Skin of body (tissue), 2 donors: ENCODE results near the gene ASB10. TPM values are rescaled to one million over a fixed set of nuclear protein-coding genes. Genes with fewer than 3 reads are reported as not detected.

Experiments
- DNase-seq: peaks from one replicate; lab custom pipeline; 2025; lab: John Stamatoyannopoulos, UW
- total RNA-seq: library from RNA; depleted of rRNA; stranded (reverse); fragments of >200 nt; gene quantifications from one replicate; pipeline ENCODE4 v1.2.3, GENCODE V29; 2014

ASB10 gene
- total RNA-seq, 1 donor from 2014 or later = 0.69 TPM

GRCh38 chr7:151187409-151188251 is 580 bp upstream of the ASB10 start:
- DNase-seq = no peak

DNA sequence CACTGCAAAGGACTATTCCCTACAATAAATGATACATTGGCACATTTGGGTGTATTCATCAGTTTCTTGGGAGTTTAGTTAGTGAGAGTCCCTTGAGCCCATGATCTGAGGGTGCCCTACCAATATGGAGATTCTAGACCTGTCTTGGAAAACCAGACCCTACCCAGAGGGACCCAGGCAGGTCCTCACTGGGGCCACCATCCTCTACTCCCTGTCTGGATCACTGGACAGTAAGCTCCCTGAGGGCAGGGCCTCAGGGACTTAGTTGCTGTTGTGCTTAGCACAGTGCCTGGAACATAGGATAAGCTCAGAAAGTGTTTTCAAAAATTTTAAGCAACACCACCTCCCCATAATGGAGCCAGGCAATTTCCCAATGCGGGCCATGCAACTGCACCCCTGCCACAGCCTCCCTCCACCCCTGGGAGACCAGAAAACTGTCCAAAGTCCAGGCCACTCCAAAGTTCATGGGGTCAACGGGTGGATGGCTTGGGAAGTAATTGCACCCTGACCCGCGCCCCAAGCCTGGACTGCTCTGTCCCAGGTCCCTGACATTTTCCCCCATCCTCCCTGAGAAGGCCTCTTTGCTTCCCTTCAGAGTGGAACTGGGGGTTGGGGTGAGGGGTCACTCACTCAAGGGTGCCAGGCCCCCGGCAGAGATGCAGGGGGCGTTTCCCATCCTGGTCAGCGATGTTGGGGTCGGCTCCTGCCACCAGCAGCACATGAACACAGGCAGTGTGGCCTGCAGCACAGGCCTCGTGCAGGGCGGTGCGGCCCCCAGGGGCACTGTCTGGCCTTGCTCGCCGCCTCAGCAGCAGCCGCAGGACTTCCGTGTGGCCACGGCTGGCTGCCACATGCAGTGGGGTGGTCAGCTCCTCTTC is 1.0 kb downstream of the ASB10 start:
- no peak for DNase-seq

GRCh38 chr7:151181011-151181431 is 6.0 kb downstream of the ASB10 start:
- DNase-seq = no peak

DNA sequence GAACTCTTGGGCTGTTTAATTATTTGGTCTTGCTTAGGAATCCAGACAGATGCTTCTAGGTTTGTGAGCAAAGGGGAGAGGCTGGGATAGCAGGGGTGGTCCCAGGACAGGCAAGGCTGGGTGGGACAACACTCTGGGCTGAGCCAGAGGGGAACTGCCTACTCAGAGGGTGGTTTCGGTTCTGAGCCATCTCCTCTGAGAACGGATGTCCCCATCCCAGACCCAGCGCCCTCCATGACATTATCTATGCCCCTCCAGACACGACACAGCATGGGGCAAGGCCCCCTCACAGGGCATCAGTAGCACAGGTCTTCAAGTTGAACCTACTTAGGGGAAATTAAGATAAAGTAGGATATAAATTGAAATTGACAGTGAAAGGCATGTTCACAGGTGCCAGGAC is 7.1 kb downstream of the ASB10 start:
- DNase-seq = no peak

- no peak for DNase-seq
Measured at GRCh38 chr7:151179287-151179860, 7.7 kb downstream of the ASB10 start.

DNA sequence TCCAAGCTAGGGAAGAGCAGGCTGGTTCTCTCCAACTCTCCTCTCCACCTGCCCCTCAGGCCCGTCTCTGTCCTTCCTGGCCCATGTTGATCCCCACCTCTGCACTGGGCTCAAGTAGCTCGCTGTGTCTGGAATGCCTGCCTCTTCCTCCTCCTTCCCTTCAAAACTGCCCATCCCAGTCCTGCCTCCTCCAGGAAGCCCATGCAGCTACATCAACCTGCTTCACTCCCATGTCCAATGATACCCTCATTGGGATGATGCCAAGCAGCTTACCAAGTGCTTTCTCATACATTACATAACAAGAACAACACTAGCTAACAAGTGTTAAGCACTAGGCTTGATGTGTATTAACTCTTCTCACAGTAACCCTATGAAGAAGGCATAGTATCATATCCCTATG is 8.2 kb downstream of the ASB10 start:
- no peak for DNase-seq

GRCh38 chr7:151178236-151178635 is 8.8 kb downstream of the ASB10 start:
- no peak for DNase-seq

- no peak for DNase-seq
Measured at GRCh38 chr7:151177310-151177709, 9.7 kb downstream of the ASB10 start.

- no peak for DNase-seq
Measured at GRCh38 chr7:151176401-151176800, 10.6 kb downstream of the ASB10 start.

DNA sequence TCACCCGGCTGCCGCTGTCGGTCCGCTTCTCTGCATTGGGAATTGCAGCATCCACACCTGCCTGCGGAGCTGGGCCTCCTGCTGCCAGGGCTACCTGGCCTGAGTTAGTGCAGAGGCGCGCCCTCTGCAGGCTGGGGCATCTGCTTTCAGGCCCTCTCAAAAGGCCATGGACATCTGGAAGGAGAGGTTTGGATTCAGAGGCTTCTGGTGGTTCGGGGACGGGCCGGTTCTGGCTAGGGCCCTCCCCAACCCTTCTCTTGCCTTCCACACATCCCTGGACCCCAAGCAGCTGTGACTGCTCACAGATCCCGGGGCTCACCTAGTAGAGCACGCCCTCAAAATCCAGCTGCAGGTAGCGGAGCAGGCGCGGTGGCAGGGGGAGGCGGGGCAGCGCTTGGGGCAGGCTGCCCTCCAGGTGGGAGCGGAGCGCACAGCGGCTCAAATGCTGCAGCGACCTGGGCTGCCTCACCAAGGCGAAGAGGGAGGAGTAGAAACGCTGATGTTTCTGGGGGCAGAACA is 11.2 kb downstream of the ASB10 start:
- DNase-seq = no peak

DNA sequence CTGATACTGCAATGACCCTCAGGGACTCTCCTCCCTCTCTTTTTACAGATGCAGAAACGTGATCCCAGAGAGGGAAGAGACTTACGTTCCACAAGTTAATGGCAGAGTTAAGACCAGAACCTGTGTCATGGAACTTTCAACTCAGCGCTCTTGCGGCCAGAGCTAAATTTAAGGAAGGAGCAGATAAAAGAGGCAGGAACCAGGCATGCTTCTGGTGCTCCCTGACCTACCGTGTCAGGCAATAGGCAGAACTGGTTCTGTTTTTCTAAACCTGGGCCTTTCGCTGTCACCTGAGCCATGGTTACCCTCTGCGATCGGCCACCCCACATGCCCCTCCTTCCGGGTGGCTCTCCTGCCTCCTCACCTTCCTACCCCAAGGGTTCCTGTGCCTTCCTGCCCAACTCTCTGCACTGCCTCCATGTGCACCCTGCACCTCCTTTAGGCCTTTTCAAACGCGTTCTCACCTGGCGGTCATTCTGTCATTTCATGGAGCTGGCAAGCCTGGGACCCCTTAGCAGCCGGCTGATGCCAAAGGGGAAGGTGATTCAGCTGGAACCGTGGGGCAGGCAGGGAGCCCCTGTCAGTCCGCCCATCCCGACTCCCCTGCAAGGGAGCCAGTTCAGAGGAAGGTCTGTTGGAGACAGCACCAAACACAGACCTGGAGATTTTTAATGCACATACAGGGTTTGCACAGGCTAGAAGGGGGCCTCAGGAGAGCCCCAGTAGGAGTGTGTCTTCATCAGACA is 11.8 kb downstream of the ASB10 start:
- no peak for DNase-seq

GRCh38 chr7:151174246-151175046 is 12.6 kb downstream of the ASB10 start:
- no peak for DNase-seq

DNA sequence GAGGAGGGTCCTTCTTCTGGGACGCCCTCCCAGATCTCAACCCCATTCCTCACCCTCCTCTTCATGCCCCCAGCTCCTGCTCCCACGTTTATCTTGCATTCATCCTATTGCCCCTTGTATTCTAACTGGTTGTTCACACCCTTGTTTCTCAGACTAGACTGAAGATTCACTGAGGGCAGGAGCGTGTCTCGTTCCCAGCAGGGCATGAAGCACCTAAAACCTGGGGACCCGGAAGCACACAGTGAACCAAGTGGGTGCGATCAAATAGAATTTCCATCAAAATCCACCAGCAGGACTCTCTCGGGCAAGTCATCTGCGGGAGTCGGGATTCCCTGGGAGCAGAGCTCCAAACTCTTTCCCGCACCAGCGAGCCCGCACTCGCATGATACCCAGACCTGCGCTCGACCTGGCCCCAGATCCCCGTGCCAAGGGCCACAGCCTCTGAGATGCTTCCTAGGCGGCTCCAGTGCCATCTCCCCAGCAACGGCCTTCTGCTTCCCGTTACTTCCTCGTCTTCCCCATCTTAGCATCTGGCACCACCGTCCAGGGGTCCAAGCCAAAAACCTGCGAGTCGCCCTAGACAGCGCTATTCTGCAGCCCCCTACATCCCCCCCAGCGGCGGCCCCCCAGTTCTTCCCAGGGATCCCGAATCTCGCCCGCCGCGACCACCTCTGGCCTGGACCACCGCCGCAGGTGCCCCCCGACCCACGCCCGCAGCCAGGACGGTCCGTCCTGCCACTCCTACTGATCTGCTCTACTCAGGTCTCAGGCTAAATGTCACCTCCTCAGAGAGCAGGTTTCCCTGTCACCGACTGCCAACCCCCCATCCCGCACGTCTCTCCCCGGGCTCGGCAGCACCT is 13.4 kb downstream of the ASB10 start:
- no peak for DNase-seq

- DNase-seq = peak; percentile 67
Measured at GRCh38 chr7:151172273-151173141, 14.5 kb downstream of the ASB10 start.

DNA sequence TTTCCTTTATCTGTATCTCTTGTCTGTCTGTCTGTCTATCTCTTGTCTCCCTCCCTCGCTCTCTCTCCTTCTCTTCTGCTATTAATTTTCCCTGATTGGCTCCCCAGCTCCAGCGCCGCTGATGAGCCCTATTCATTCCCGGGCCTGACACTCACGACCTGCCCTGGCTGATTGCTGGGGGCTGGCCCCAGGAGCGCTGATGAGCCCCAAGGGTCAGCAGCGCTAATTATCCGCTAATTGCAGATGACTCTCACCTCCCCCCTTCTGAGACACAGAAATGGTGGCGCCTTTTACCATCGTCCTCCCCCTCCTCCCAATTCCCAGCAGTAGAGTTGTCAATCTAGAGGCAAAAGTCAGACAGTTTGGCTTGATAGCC is 18.3 kb downstream of the ASB10 start:
- no peak for DNase-seq

DNA sequence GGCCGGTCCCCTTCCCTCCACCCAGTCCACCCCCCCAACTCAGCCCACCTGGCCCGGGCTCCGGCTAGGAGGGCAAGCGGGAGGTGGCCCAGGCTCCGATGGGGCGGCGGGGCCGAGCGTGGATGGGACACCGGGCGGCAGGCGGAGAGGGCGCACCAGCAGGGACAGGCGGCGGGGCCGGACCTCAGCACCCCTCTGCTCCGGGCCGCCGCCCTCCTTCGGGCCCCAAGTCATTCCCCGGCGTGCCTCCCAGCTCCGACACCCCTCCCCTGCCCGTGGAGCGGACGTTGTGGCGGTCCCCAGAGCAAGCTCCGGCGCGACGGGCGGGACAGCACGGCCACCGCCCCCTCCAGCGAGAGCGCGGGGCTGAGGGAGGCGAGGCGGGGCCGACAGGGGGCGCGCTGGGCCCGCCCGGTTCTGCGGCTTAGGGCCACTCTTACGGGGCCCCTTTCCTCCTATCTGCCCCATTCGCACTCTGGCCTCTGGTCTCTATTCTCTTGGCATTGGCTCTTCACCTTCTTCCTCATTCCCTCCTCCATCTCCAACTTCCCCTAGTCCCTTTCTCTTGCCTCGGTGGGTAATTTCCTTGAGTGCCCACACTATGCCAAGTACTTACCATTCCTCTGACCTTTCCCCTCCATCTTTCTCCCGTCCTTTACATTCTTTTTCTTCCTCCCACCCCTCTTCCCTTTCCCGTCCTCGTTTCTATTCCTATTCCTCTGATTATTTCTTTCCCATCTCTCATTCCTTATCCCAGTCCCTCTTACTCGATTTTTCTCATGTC is 18.9 kb downstream of the ASB10 start:
- no peak for DNase-seq

GRCh38 chr7:151167197-151167961 is 19.7 kb downstream of the ASB10 start, which contains the start of gene GBX1:
GBX1 (minus strand) TSS chr7:151167694; CDS start chr7:151167548, 146 bp downstream.
- DNase-seq = no peak
